ENCODE measurements around the gene MTHFD1L.

GRCh38 chr6:150881911-150882481 lies 16.5 kb downstream of the MTHFD1L start:
- TF ChIP-seq CHD2 (IDR thresholded peaks at IDR 0.05; ENCODE audit: low read length, partially characterized antibody) (no peak), GATA3 (IDR thresholded peaks at IDR 0.05; ENCODE audit: borderline replicate concordance) (peak; percentile 83), ZFP36 (IDR thresholded peaks at IDR 0.05; ENCODE audit: borderline replicate concordance, partially characterized antibody) (no peak), CTCF (IDR thresholded peaks at IDR 0.05) (no peak)
